Activated CD4-positive, CD25-positive, alpha-beta regulatory T cell treated with anti-CD3 and anti-CD28 coated beads, Interleukin-2, amount 50 U/mL, for 24 hours (primary cell): ENCODE measurements around the gene ZDHHC11.
"Not testable (repeated sequence)": the region's sequence is repeated elsewhere in the genome, so short reads cannot be mapped to it uniquely, and the experiment has no call there.

Source experiments
- ATAC-seq, 2 donors: fragments of 150-1000 bp; cut with Tn5 transposase; one replicate each; pipeline ENCODE4 v1.10.0; 2021; ENCODE audit warnings: mild to moderate bottlenecking in 1 of 2, moderate library complexity in 1 of 2

ZDHHC11 gene

DNA sequence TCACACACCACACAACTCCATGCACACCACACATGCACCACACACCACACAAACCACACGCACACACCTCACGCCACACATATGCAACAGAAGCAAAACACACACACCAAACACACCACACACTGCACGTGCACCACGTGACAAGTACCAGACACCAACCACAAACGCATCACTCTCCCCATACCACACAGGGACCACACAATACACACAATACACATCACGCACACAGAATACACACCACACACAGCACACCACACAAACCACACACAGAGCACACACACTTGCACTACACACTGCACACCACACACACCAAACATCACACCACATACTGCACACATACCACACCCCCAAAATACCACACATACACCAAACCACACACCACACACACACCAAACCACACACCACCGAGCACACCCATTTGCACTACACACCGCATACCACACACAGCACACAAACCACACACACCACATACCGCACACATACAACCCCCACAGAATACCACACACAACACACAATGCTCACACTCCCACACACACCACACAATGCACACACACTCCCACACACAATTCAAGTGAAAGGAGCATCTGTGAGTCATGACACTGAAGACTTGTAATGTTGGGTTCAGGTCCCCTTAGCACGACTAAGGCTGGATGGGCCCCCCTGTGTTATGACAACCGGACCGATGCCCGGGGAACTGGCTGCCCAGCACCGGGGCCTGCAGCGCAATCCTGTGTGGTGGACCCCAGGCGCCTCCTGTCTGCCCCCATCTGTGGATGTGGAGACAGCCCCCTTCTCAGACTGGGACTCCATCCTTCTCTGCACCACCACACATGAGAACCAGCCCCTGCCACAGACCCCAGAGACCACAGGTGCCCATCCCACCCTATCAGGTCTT, 6.0 kb upstream of the ZDHHC11 start:
- peak; percentile 16 to 22 for ATAC-seq

DNA sequence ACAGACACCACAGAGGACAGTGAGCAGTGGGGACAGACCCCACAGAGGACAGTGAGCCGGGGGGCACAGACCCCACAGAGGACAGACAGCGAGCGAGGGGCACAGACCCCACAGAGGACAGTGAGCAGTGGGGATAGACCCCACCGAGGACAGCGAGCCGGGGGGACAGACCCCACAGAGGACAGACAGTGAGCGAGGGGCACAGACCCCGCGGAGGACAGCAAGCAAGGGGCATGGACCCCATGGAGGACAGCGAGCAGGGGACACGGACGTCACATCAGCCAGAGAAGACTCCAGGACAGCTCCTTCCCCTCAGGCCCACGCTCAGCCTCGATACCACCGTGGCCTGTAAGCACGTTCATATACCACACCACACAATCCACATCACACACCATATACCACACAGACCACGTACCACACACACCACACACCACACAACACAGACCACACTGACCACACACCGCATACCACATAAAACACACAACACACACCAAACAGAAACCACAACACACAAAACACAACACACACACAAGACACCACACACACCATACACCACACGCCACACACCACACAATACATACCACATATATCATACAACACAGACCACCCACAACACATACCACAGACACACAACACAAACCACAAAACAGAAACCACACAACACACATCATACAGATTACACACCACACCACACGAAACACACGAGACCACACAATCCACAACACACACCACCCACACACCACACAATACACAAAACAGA, 5.2 kb upstream of the ZDHHC11 start:
- ATAC-seq = peak in 1 of 2 donors; percentile 44

DNA sequence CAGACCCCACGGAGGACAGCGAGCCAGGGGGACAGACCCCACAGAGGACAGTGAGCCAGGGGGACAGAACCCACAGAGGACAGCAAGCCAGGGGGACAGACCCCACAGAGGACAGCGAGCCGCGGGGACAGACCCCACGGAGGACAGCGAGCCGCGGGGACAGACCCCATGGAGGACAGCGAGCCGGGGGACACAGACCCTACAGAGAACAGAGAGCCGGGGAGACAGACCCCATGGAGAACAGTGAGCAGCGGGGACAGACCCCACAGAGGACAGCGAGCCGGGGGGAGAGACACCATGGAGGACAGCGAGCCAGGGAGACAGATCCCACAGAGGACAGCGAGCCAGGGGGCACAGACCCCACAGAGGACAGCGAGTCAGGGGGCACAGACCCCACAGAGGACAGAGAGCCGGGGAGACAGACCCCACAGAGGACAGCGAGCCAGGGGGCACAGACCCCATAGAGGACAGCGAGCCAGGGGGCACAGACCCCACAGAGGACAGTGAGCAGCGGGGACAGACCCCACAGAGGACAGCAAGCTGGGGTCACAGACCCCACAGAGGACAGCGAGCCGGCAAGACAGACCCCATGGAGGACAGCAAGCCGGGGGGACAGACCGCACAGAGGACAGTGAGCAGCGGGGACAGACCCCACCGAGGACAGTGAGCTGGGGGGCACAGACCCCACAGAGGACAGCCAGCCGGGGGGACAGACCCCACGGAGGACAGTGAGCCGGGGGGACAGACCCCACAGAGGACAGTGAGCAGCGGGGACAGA, 4.4 kb upstream of the ZDHHC11 start:
- ATAC-seq = no peak

DNA sequence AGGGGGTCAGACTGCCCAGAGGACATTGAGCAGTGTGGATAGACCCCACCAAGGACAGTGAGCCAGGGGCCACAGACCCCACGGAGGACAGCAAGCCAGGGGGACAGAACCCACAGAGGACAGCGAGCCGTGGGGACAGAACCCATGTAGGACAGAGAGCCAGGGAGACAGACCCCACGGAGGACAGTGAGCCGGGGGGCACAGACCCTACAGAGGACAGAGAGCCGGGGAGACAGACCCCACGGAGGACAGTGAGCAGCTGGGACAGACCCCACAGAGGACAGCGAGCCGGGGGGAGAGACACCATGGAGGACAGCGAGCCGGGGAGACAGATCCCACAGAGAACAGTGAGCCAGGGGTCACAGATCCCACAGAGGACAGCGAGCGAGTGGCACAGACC, 3.4 kb upstream of the ZDHHC11 start:
- ATAC-seq = no peak

DNA sequence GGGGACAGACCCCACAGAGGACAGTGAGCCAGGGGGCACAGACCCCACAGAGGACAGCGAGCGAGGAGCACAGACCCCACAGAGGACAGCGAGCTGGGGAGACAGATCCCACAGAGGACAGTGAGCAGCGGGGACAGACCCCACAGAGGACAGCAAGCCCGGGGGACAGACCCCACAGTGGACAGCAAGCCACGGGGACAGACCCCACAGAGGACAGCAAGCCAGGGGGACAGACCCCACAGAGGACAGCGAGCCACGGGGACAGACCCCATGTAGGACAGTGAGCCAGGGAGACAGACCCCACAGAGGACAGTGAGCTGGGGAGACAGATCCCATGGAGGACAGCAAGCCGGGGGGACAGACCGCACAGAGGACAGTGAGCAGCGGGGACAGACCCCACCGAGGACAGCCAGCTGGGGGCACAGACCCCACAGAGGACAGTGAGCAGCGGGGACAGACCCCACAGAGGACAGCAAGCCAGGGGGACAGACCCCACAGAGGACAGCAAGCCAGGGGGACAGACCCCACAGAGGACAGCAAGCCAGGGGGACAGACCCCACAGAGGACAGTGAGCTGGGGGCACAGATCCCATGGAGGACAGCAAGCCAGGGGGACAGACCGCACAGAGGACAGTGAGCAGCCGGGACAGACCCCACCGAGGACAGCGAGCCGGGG, 2.8 kb upstream of the ZDHHC11 start:
- ATAC-seq = not testable (repeated sequence)

DNA sequence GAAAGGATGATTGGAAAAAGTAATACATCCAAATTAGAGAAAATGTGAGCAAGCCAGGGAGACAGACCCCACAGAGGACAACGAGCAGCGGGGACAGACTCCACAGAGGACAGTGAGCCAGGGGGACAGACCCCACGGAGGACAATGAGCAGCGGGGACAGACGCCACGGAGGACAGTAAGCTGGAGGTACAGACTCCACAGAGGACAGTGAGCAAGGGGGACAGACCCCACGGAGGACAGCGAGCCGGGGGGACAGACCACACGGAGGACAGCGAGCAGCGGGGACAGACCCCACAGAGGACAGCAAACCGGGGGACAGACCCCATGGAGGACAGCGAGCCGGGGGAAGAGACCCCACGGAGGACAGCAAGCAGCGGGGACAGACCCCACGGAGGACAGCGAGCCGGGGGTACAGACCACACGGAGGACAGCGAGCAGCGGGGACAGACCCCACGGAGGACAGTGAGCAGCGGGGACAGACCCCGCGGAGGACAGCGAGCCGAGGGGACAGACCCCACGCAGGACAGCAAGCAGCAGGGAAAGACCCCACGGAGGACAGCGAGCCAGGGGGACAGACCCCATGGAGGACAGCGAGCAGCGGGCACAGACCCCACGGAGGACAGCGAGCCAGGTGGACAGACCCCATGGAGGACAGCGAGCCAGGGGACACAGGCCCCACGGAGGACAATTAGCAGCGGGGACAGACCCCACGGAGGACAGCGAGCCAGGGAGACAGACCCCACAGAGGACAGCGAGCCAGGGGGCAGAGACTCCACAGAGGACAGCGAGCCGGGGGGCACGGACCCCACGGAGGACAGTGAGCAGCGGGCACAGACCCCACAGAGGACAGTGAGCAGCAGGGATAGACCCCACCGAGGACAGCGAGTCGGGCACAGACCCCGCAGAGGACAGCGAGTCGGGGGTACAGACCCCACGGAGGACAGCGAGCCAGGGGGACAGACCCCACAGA, 1.9 kb upstream of the ZDHHC11 start:
- ATAC-seq = no peak

DNA sequence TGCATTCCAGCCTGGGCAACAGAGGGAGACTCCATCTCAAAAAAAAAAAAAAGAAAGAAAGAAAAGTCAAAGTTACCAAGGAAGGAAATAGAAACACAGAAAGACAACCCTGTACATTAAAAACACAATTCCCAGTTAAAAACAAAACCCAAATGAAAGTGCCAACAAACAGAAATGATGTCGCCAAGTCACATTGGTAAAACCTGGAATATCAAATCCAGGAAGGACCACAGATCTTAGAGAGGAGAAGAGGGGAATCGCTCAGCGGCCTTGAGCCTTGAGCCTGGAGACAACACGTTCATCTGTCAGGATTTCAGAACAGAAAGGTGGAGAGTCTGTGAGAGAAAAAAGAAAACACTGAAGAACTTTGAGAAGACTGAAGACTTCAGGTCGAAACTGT, 1.2 kb upstream of the ZDHHC11 start:
- no peak for ATAC-seq

DNA sequence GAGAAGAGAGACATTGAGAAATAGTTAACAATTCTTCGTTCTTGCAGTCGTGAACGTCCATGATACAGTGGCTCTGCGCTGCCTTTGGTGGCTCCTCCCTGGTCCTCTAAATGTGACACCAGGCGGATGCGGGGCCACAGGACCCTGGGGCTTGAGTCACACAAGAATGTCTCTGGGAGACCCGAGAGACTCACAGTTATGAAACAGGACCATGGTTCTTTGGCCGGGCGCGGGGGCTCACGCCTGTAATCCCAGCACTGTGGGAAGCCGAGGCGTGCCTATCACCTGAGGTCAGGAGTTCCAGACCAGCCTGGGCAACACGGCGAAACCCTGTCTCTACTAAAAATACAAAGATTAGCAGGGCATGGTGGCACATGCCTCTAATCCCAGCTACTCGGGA, 767 bp upstream of the ZDHHC11 start:
- ATAC-seq = no peak

DNA sequence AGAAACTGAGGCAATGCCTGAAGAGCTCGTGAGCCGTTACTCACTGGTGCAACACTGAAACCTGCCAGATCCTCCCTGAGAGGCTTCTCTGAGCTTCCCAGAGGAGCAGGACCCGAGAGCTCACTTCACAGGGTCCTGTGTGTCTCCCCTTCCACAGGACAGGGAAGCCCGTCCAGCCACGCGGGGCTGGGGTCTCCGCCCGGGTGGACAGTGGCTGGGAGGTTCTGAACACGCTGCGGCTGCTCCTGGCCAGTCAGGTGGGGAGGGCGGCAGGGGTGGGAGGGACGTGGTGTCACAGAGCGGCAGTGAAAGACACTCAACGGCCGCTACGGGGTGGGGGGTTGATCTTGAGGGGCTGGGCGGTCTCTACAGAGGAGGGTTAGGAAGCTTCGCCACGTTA, 290 bp upstream of the ZDHHC11 start:
- no peak for ATAC-seq

DNA sequence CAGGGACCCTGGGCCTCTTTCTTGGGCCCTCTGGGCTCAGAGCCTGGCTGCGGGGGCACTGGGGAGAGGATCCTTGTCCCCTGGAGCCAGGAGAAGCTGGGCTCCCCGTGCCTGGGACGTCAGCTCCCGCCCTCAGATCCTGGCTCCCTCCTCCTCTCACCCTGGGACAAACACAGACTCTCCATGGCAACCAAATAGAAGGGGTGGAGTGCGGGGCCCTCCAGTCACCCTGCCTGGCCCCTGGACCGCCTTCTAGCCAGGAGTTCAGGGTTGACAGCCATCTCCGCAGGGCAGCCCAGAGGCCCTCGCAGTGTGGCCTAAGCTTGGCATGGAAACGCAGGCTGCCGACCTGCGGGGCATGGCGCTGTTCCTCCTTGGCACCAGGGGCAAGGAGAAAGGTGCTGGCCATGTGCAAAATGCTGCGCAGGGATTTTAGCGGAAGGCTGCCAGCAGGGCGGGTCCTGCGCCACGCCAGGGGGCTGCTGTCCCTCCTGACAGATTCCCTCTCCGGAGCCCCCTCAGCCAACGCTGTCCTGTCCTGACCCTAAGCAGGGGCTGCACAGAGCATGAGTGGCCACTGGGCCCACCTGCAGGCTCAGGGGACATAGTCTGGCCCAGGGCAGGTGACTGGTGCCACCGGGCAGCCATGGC, 1.0 kb downstream of the ZDHHC11 start:
- no peak for ATAC-seq

DNA sequence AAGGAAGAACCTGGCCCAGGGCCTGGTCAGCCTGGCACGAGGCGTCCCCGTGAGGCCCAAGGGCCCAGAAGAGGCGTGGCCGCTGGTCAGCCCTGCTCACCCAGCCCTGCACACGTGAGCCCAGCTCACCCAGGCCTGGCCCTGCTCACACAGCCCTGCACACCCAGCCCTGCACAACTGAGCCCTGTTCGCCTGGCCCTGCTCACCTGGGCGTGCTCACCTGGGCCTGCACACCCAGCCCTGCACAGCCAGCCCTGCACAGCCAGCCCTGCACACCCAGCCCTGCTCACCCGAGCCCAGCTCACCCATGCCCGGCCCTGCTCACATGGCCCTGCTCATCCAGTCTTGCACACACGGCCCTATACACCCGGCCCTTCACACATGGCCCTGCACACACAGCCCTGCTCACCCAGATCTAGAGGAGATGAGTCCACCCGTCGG, 2.1 kb downstream of the ZDHHC11 start:
- no peak for ATAC-seq

DNA sequence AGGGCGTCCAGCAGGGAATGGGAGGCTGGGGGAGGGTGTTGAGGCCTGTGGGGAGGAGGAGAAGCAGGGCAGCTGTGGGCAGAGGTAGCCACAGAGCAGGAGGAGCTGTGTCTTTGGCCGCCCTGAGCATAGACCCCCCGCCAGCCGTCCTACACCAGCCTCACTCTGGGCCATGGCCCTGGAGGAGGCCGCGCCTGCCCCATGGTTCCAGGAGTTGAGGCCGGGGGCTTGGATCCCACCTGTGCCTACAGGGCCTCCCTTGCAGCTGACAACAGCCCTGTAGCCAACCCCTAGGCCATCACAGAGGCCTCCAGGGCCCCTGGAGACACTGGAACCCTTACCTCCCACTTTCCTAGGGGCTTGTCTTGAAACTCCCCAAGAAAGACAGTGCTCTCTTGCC, 3.0 kb downstream of the ZDHHC11 start:
- ATAC-seq = not testable (repeated sequence)

DNA sequence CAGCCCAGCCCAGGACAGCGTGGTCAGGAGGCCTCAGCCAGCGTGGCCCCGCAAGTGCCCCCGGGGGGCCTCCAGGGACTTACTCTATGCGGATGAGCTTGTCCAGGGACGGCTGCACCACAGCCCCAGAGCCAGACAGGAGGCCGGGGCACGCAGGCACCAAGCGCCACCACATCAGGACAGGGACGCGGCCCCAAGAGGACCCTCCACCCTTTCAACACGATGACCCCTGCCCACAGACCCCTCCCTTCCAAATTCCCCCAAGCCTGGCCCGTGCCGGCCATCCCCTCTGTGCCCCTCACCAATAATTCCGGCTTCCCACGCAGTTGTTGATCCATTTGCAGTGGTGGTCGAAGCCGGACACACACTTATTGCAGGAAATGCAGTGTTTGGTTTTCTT, 3.6 kb downstream of the ZDHHC11 start:
- ATAC-seq = not testable (repeated sequence)

DNA sequence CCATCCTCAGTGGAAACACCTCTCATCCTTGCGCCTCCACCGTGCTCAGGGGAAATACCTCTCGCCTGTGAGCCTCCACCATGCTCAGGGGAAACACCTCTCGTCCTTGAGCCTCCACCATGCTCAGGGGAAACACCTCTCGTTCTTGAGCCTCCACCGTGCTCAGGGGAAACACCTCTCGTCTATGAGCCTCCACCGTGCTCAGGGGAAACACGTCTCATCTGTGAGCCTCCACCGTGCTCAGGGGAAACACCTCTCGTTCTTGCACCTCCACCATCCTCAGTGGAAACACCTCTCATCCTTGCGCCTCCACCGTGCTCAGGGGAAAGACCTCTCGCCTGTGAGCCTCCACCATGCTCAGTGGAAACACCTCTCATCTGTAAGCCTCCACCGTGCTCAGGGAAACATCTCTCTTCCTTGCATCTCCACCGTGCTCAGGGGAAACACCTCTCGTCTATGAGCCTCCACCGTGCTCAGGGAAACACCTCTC, 4.1 kb downstream of the ZDHHC11 start:
- not testable (repeated sequence) for ATAC-seq

DNA sequence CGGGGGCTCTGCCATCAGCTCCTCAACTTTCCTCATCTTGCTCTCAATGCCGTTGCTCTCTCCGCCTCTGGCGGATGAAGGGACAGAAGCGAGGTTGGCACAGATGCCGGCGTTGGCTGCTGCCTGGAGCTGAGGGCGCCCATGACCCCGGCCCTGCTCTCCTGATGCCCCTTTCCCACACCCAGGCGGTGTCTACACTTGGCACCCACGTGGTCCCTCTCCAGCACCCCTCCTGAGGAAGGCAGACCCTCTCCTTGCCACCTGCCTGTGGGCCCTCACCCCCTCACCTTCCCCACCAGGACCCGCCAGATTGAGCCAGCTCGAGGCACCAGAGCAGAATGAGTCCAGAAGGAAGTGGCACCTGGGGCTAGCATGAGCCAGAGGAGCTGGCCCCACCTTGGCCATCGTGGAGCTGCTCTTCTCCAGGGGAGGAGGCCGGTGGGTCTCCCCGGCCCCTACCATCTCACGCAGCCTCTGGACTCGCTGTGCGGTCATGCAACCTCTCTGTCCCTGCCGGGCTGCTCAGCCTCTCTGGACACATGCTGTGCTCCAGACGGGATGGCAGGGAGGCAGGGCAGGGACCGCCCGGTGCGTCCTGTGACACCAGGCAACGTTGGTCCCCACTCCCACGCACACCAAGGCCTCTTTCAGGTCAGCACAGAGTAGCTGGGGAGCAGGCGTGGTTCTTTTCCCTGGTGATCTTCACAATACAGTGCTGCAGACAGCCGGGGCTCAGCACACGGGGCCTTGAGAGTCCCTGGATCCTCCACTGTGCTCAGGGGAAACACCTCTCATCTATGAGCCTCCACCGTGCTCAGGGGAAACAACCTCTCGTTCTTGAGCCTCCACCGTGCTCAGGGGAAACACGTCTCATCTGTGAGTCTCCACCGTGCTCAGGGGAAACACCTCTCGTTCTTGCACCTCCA, 4.8 kb downstream of the ZDHHC11 start:
- ATAC-seq = not testable (repeated sequence)

DNA sequence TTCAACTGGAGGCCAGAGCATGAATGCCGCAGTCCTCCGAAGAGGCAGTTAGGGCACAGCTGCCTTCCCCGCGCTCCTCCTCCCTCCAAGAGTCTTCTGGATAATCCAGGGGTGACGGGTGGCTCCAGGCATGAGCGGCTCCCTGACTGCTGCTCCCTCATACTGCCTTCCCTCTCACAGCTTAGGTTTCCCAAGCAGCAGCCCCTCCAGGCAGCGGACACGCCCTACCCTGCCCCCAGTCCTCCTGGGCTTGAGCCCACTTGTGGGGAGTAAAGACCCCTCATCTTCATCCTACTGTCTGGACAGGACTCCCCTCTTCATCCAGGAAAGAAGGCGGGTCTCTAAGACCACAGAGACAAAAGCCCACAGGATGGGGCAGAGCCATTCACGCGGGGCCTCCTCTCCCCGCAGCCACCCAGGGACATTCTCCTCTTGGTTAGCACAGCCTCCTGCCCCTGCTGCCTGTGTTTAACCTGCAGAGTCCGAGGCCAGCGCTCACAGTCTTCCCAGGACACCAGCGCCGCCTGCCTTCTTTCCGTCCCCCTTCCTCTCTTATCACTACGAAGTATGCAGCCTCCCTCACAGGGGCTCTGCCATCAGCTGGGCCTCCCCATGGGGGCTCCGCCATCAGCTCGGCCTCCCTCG, 5.6 kb downstream of the ZDHHC11 start:
- ATAC-seq = not testable (repeated sequence)

DNA sequence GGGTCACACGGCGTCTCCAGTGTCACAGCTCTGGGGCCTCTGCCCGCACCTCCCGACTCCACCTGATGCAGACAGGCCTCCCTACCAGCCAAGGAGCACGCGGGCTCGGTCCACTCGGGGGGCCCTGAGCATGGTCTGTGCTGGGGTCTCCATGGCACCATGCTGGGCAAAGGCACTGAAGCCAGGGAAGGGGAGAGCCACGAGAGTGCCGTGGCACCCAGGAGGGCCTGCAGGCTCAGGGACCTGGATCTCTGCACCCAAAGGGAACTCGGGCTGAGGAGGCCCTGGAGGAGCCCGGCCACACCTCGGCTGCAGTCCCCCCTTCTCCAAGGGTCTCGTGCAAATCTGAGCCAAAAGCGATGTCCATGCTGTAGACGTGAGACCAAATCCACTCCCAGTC, 6.4 kb downstream of the ZDHHC11 start:
- not testable (repeated sequence) for ATAC-seq

DNA sequence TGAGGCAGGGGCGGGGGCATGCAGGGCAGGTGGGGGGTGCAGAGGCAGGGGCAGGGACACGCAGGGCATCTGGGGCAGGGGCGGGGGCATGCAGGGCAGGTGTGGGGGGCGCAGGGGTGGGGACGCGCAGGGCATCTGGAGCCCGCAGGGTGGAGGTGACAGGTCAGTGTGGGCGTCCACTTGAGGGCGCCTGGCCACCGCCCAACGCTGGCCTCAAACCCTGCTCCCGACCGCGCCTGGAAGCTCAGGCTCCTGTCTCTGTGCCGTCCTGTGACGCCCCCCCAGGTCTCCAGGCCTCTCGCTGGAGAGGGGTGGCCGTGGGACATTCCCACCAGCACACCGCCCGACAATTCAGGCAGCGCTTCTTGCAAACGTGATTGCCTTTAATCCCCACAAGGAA, 6.9 kb downstream of the ZDHHC11 start:
- ATAC-seq = not testable (repeated sequence)

DNA sequence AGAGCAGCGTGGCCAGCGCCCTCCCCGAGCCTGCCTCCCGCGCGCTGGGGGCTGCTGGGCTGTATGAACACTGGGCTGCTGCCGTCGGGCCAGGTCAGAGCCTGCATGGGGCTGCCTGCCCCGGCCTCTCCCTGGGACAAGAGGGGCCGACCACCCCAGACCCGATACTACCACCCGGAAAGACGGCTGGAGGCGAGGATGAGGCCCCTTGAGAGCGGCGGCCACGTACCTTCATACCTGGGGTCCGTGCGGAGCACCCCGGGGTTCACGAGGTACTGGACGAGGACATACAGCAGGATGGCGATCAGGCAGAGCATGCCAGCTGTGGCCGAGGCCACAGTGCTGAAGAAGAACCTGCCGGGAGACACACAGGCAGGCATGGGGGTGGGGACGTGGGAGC, 7.4 kb downstream of the ZDHHC11 start:
- not testable (repeated sequence) for ATAC-seq
